Neural progenitor cell (in vitro differentiated cells): Measurements from ENCODE around the gene BBX. TPM values are rescaled to one million over a fixed set of nuclear protein-coding genes. Genes with fewer than 3 reads are reported as not detected.
A peak's percentile ranks its signal among the peaks of the same experiment; 100 is the strongest.

Experiments
- DNase-seq: peaks from one replicate; pipeline ENCODE4 v3.0.0-alpha.2; 2016; ENCODE audit warnings: low spot score
- H2AFZ ChIP-seq: fragments of 200-600 bp; sonication (generic); replicated peaks from 2 replicates; pipeline ENCODE4 v1.6.1; 2016; ENCODE audit warnings: antibody characterized with exemption
- H3F3A ChIP-seq: fragments of 200-600 bp; sonication (generic); 2 replicates; pipeline ENCODE4 v1.6.1; 2016; ENCODE audit warnings: antibody characterized with exemption, low read depth
- H3K27ac ChIP-seq: fragments of 200-600 bp; sonication (generic); 2 replicates; pipeline ENCODE4 v1.5.1; 2016; ENCODE audit warnings: mild to moderate bottlenecking
- H3K27me3 ChIP-seq: fragments of 200-600 bp; sonication (generic); 2 replicates; pipeline ENCODE4 v1.6.1; 2016; ENCODE audit warnings: mild to moderate bottlenecking, moderate library complexity
- H3K36me3 ChIP-seq: fragments of 200-600 bp; sonication (generic); 2 replicates; pipeline ENCODE4 v1.5.1; 2016
- H3K4me1 ChIP-seq: fragments of 200-600 bp; sonication (generic); 2 replicates; pipeline ENCODE4 v1.6.1; 2016; ENCODE audit warnings: mixed run types
- H3K4me2 ChIP-seq: fragments of 200-600 bp; sonication (generic); 2 replicates; pipeline ENCODE4 v1.6.1; 2016
- H3K4me3 ChIP-seq: fragments of 200-600 bp; sonication (generic); 2 replicates; pipeline ENCODE4 v1.5.1; 2016
- H3K79me2 ChIP-seq: fragments of 200-600 bp; sonication (generic); 2 replicates; pipeline ENCODE4 v1.6.1; 2016; ENCODE audit warnings: low read depth
- H3K9ac ChIP-seq: fragments of 200-600 bp; sonication (generic); 2 replicates; pipeline ENCODE4 v1.6.1; 2016
- H3K9me3 ChIP-seq: fragments of 200-600 bp; sonication (generic); 2 replicates; pipeline ENCODE4 v1.5.1; 2016; ENCODE audit warnings: low read depth
- H4K20me1 ChIP-seq: fragments of 200-600 bp; sonication (generic); 2 replicates; pipeline ENCODE4 v1.6.1; 2016; ENCODE audit warnings: low read depth
- H3K27ac Mint-ChIP-seq: 3 replicates; pipeline ENCODE4 v1.8.0; 2021; ENCODE audit warnings: mixed read lengths
- H3K27me3 Mint-ChIP-seq: 2 replicates; pipeline ENCODE4 v1.8.0; 2022; ENCODE audit warnings: low read depth, mild to moderate bottlenecking, inconsistent platforms, moderate library complexity, mixed read lengths; ENCODE audit not compliant: insufficient read depth
- H3K36me3 Mint-ChIP-seq: 3 replicates; pipeline ENCODE4 v1.8.0; 2021; ENCODE audit warnings: mixed read lengths
- H3K4me1 Mint-ChIP-seq: 3 replicates; pipeline ENCODE4 v1.8.0; 2021; ENCODE audit warnings: mixed read lengths
- H3K4me3 Mint-ChIP-seq: 3 replicates; pipeline ENCODE4 v1.8.0; 2021; ENCODE audit warnings: mild to moderate bottlenecking, moderate library complexity, mixed read lengths
- H3K9me3 Mint-ChIP-seq: 3 replicates; pipeline ENCODE4 v1.8.0; 2020; ENCODE audit warnings: mixed read lengths
- CTCF ChIP-seq: fragments of 200-600 bp; sonication (generic); IDR thresholded peaks from 2 replicates; pipeline ENCODE4 v1.5.1; 2017; ENCODE audit warnings: antibody characterized with exemption, mild to moderate bottlenecking
- EZH2 ChIP-seq: fragments of 200-600 bp; sonication (generic); IDR thresholded peaks from 2 replicates; pipeline ENCODE4 v1.6.1; 2017; ENCODE audit warnings: antibody characterized with exemption, mild to moderate bottlenecking, moderate library complexity
- EZH2phosphoT487 ChIP-seq: fragments of 200-600 bp; sonication (generic); IDR thresholded peaks from 2 replicates; pipeline ENCODE4 v1.6.1; 2017; ENCODE audit warnings: antibody characterized with exemption
- total RNA-seq: library from RNA; depleted of rRNA; stranded (reverse); fragments of >200 nt; gene quantifications from 2 replicates; pipeline ENCODE4 v1.2.3, GENCODE V29; 2015; ENCODE audit warnings: low replicate concordance

The BBX gene
- total RNA-seq, 1 donor from 2014 or later: 110 TPM

DNA sequence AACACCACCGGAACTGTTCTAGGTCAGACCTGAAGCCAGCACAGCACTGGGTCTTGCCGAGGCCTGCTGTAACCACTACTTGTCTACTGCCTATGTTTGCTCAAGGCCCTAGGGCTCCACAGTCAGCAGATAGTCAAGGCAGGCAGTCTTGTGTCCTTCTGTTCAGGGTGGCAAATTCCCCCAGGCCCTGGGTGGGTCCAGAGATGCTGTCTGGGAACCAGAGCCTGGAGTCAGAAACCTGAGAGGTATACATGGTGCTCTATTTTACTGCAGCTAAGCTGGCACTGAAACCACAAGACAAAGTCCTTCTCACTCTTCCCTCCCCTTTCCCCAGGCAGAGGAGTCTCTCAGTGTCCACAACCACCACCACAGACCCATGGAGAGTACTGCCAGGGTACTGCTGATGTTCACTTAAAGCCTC lies 89.9 kb downstream of the BBX start:
- peaks cover 41% of the 10 kb centered on the region for H3K36me3 Mint-ChIP-seq
- peaks cover 62% of the 10 kb centered on the region for H3K9me3 Mint-ChIP-seq
- no peak overlapping the region for H3K27ac Mint-ChIP-seq

GRCh38 chr3:107619549-107619948 lies 96.8 kb downstream of the BBX start:
- H3K4me1 ChIP-seq: peaks cover 26% of the 10 kb centered on the region
- Mint-ChIP-seq H3K27me3 (peaks cover 2% of the 10 kb centered on the region), H3K4me1 (peaks cover 9% of the 10 kb centered on the region), H3K36me3 (peaks cover 4% of the 10 kb centered on the region), H3K9me3 (peaks cover 20% of the 10 kb centered on the region), H3K27ac (no peak overlapping the region), H3K4me3 (no peak overlapping the region)
- no peak for TF ChIP-seq EZH2
- TF ChIP-seq CTCF: no peak
- no peak for TF ChIP-seq EZH2phosphoT487
- no peaks in the 10 kb centered on the region for H3K36me3 ChIP-seq
- H3K27ac ChIP-seq: no peak overlapping the region
- H3K9me3 ChIP-seq: no peaks in the 10 kb centered on the region
- no peak overlapping the region for H3K4me3 ChIP-seq
- H3K79me2 ChIP-seq: peaks cover 96% of the 10 kb centered on the region
- no peak overlapping the region for H3K9ac ChIP-seq
- peaks cover 76% of the 10 kb centered on the region for H4K20me1 ChIP-seq
- no peaks in the 10 kb centered on the region for H3F3A ChIP-seq
- no peak for DNase-seq
- H3K27me3 ChIP-seq: no peaks in the 10 kb centered on the region
- H3K4me2 ChIP-seq: no peak overlapping the region
- no peak overlapping the region for H2AFZ ChIP-seq

More for the DNA sequence above, 89.9 kb downstream of the BBX start:
- Mint-ChIP-seq H3K4me3 (no peak overlapping the region), H3K27me3 (peaks cover 4% of the 10 kb centered on the region), H3K4me1 (peaks cover 3% of the 10 kb centered on the region)
- no peak overlapping the region for H3K4me2 ChIP-seq
- no peaks in the 10 kb centered on the region for H3F3A ChIP-seq
- peaks cover 9% of the 10 kb centered on the region for H3K36me3 ChIP-seq
- no peaks in the 10 kb centered on the region for H3K9me3 ChIP-seq
- no peaks in the 10 kb centered on the region for H3K27me3 ChIP-seq
- H3K4me3 ChIP-seq: no peak overlapping the region
- H2AFZ ChIP-seq: no peak overlapping the region
- H3K27ac ChIP-seq: no peak overlapping the region
- no peak overlapping the region for H3K9ac ChIP-seq
- TF ChIP-seq CTCF (no peak), EZH2phosphoT487 (no peak), EZH2 (no peak)
- H3K79me2 ChIP-seq: peaks cover 90% of the 10 kb centered on the region
- peaks cover 10% of the 10 kb centered on the region for H3K4me1 ChIP-seq
- no peak for DNase-seq
- H4K20me1 ChIP-seq: peaks cover 17% of the 10 kb centered on the region

- no peak for DNase-seq
- Histone ChIP-seq H3K27ac (no peak overlapping the region), H3F3A (no peaks in the 10 kb centered on the region), H3K79me2 (peaks cover 96% of the 10 kb centered on the region), H3K9me3 (no peaks in the 10 kb centered on the region), H4K20me1 (peaks cover 68% of the 10 kb centered on the region), H3K36me3 (no peaks in the 10 kb centered on the region), H3K27me3 (no peaks in the 10 kb centered on the region), H3K4me1 (peaks cover 17% of the 10 kb centered on the region), H3K4me3 (no peak overlapping the region), H2AFZ (no peak overlapping the region), H3K9ac (no peak overlapping the region), H3K4me2 (no peak overlapping the region)
- Mint-ChIP-seq H3K27me3 (no peaks in the 10 kb centered on the region), H3K27ac (peak overlapping the region; percentile 24), H3K4me1 (peaks cover 6% of the 10 kb centered on the region), H3K9me3 (peaks cover 18% of the 10 kb centered on the region), H3K4me3 (no peak overlapping the region), H3K36me3 (peaks cover 2% of the 10 kb centered on the region)
- TF ChIP-seq CTCF: no peak
- TF ChIP-seq EZH2phosphoT487: no peak
- no peak for TF ChIP-seq EZH2
These were observed 97.8 kb downstream of the BBX start for GRCh38 chr3:107620534-107620933.
